Upper lobe of right lung (tissue), 1 donor: Measurements from ENCODE around the gene ERGIC3. TPM values are rescaled to one million over a fixed set of nuclear protein-coding genes. Genes with fewer than 3 reads are reported as not detected.
"Not testable (repeated sequence)": the region's sequence is repeated elsewhere in the genome, so short reads cannot be mapped to it uniquely, and the experiment has no call there.

Experiments
- ATAC-seq: fragments of 200-7000 bp; cut with Tn5 transposase; one replicate; pipeline ENCODE4 v1.9.1; 2020; ENCODE audit warnings: mild to moderate bottlenecking, moderate library complexity
- DNase-seq: peaks from one replicate; pipeline ENCODE4 v3.0.0-alpha.2; 2020
- H3K27ac ChIP-seq: fragments of 200-600 bp; one replicate; pipeline ENCODE4 v1.8.0; 2022
- H3K27me3 ChIP-seq: fragments of 200-600 bp; one replicate; pipeline ENCODE4 v1.8.0; 2022; ENCODE audit warnings: mild to moderate bottlenecking
- H3K36me3 ChIP-seq: fragments of 200-600 bp; one replicate; pipeline ENCODE4 v1.8.0; 2022
- H3K4me1 ChIP-seq: fragments of 200-600 bp; one replicate; pipeline ENCODE4 v1.8.0; 2022
- H3K4me3 ChIP-seq: fragments of 200-600 bp; one replicate; pipeline ENCODE4 v1.8.0; 2022; ENCODE audit warnings: mild to moderate bottlenecking
- H3K9me3 ChIP-seq: fragments of 200-600 bp; one replicate; pipeline ENCODE4 v1.8.0; 2022
- intact Hi-C: fragments of 100-400 bp; cut with DNase I; formaldehyde crosslinking; loops from one replicate; pipeline ENCODE4 v1.11.0; 2022
- total RNA-seq: library from RNA; stranded (reverse); fragmentation: NEBNext Ultra II Directional; extraction: Animal tissue kit (Norgen Biotek cat#: 25700); gene quantifications from one replicate; pipeline ENCODE4 v1.2.1, GENCODE V29; 2021
- TF ChIP-seq, protein P1 (sequence below): fragments of 200-600 bp; IDR thresholded peaks from one replicate; pipeline ENCODE4 v1.8.0; 2022; ENCODE audit warnings: antibody characterized with exemption
- donor health status: DM: no; HTN: yes; CAD: no; lungs with severe emphysema.

The ERGIC3 gene
- total RNA-seq, 1 donor from 2014 or later, result 179 TPM

DNA sequence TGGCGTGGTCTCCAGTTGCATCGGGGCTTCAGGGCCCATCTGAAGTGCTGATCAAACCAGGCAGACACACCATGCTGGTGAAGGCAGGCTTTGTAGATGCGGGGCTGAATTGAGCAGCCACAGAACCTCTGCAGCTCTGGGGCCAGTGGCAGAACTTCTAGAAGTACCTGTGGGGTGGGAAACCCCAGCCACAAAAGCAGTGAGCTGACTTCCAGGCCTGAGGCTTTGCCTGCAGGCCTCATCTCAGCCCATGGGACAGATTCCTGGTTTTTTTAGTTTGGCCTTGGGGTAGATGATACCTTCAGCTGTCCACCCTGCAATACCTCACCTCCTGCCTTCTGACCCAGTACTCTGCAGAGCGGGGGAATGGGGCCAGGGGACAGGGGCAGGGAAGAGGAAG, 26.5 kb upstream of the ERGIC3 start:
- no peak overlapping the region for H3K27ac ChIP-seq
- no peaks in the 10 kb centered on the region for H3K9me3 ChIP-seq
- intact Hi-C loops, result no loop called here
- DNase-seq, result no peak
- H3K4me3 ChIP-seq, result no peak overlapping the region
- H3K27me3 ChIP-seq, result no peaks in the 10 kb centered on the region
- H3K36me3 ChIP-seq, result peaks cover 29% of the 10 kb centered on the region
- TF ChIP-seq, protein P1, sequence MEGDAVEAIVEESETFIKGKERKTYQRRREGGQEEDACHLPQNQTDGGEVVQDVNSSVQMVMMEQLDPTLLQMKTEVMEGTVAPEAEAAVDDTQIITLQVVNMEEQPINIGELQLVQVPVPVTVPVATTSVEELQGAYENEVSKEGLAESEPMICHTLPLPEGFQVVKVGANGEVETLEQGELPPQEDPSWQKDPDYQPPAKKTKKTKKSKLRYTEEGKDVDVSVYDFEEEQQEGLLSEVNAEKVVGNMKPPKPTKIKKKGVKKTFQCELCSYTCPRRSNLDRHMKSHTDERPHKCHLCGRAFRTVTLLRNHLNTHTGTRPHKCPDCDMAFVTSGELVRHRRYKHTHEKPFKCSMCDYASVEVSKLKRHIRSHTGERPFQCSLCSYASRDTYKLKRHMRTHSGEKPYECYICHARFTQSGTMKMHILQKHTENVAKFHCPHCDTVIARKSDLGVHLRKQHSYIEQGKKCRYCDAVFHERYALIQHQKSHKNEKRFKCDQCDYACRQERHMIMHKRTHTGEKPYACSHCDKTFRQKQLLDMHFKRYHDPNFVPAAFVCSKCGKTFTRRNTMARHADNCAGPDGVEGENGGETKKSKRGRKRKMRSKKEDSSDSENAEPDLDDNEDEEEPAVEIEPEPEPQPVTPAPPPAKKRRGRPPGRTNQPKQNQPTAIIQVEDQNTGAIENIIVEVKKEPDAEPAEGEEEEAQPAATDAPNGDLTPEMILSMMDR, result no peak
- no peak for ATAC-seq
- no peaks in the 10 kb centered on the region for H3K4me1 ChIP-seq

DNA sequence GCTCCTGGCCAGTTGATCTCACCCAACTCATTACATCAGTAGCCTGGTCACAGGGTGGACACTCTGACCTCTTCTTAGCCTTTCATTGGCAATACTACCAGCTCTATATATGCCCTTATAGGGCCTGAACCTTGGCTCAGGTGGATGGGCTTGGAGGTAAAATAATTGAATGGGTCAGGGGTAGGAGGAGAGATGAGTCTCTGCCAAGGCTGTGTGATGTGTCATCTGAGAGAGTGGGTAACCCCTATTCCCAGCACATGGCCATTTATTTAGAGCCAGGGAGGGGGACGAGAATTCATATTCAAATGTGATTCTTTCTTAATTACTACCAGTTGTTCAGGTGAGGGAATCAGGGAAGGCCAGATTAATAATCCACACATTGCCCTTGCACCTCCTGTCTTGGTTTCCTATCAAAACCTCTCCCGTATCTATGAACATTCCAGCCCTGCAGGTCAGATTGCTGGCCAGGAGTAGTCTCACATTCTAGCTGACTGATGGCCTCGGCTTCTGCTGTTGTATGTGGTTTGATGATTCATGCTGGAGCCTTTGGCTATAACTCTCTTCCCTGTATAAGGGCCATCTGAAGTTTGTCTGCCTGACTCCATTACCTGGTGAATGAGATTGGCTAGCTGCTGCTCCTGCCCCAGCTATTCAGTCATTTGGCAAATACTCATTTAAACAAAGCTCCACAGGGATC, 25.8 kb upstream of the ERGIC3 start:
- Histone ChIP-seq H3K4me1 (no peaks in the 10 kb centered on the region), H3K36me3 (peaks cover 22% of the 10 kb centered on the region), H3K27me3 (no peaks in the 10 kb centered on the region), H3K27ac (no peak overlapping the region), H3K4me3 (no peak overlapping the region), H3K9me3 (no peaks in the 10 kb centered on the region)
- TF ChIP-seq, protein P1, result no peak
- intact Hi-C loops, result no loop called here
- no peak for ATAC-seq
- no peak for DNase-seq

DNA sequence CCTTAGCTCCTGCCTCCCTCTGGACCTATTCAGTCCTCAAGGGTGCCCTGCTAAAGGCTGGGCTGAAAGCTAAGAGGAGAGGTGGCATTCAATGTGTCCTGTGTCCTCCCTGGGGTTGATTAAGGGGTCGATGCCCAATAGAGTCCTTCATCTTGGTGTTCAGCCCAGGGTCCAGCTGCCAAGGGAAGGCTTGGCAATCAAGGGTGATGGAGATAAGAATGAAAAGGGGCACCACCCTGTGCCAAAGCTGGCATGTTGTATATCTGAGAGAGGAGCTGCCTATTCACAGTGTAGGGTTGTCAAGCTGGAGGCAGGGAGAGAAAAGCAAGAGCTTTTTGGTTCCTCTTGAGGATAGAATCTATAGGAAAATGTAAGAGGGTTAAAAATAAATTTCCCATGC, 24.8 kb upstream of the ERGIC3 start:
- H3K27me3 ChIP-seq, result no peaks in the 10 kb centered on the region
- H3K4me3 ChIP-seq, result no peak overlapping the region
- DNase-seq, result no peak
- no peak for ATAC-seq
- no peaks in the 10 kb centered on the region for H3K4me1 ChIP-seq
- peaks cover 15% of the 10 kb centered on the region for H3K36me3 ChIP-seq
- intact Hi-C loops, result no loop called here
- H3K9me3 ChIP-seq, result no peaks in the 10 kb centered on the region
- no peak overlapping the region for H3K27ac ChIP-seq
- TF ChIP-seq, protein P1, result no peak

DNA sequence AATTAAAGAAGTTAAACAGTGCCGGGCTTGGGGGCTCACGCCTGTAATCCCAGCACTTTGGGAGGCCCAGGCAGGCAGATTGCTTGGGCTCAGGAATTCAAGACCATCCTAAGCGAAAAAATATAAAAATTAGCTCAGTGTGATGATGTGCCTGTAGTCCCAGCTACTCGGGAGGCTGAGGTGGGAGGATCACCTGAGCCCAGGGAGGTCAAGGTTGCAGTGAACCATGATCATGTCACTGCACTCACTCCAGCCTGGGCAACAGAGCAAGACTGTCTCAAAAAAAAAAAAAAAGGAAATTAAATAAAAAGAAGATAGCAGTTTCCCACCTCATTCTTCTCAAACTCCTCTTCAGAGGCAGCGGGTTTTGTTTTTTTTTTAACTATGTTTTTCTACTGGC, 24.1 kb upstream of the ERGIC3 start:
- DNase-seq, H3K9me3 ChIP-seq, H3K27ac ChIP-seq, H3K4me3 ChIP-seq, intact Hi-C loops, H3K27me3 ChIP-seq, ATAC-seq, H3K36me3 ChIP-seq, H3K4me1 ChIP-seq: not testable (repeated sequence)

DNA sequence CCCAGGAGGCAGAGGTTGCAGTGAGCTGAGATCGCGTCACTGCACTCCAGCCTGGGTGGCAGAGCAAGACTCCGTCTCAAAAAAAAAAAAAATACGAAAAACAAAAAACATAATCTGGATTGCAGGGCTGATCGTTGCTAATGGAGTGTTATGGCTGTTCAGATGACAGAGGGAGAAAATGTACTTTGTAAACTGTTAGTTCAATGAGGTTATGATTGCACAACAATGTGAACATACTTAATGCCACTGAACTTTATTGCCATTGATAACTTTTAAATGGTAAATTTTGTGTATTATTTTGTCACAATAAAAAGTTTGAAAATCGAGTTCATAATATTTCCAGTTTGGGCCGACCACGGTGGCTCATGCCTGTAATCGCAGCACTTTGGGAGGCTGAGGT, 22.9 kb upstream of the ERGIC3 start:
- TF ChIP-seq, protein P1, result no peak
- no peak for ATAC-seq
- no peaks in the 10 kb centered on the region for H3K36me3 ChIP-seq
- H3K27ac ChIP-seq, result no peak overlapping the region
- H3K4me1 ChIP-seq, result no peaks in the 10 kb centered on the region
- H3K27me3 ChIP-seq, result no peaks in the 10 kb centered on the region
- no peak for DNase-seq
- intact Hi-C loops, result no loop called here
- H3K9me3 ChIP-seq, result no peaks in the 10 kb centered on the region
- H3K4me3 ChIP-seq, result no peak overlapping the region

DNA sequence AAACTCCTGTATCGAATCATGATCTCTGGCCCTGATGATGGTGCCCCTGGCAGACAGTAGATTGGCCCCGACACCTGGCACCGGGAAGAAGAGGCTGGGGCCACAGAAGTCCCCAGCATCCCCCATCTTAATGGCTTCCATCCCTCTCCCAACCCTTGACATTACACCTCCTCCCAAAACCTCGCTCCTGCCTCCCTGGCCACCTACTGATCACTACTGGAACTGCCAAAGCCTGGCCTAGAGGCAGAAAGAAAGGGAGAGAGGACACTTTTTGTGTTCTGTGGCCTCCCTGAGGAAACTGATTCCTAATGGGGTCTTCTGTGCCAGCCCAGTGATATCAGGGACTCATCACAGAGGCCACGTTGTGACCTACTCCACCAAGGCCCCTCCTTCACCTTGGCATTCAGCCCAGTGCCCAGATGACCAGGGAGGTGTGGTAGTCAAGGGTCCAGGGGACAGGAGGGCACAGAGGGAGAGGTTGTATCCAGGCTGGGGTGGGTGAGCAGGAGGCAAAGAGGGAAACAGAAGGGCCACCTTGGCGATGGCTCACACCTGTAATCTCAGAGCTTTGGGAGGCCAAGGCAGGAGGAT, 18.5 kb upstream of the ERGIC3 start:
- Histone ChIP-seq H3K36me3 (no peaks in the 10 kb centered on the region), H3K27me3 (no peaks in the 10 kb centered on the region), H3K9me3 (no peaks in the 10 kb centered on the region), H3K4me1 (no peaks in the 10 kb centered on the region), H3K27ac (no peak overlapping the region), H3K4me3 (no peak overlapping the region)
- intact Hi-C loops, result no loop called here
- ATAC-seq (peak; percentile 64), DNase-seq (no peak)
- TF ChIP-seq, protein P1, result peak; percentile 51
